HCT116 (cell line): ENCODE measurements around the gene ZNF107. TPM values are rescaled to one million over a fixed set of nuclear protein-coding genes. Genes with fewer than 3 reads are reported as not detected.

ENCODE experiments used
- ATAC-seq: fragments of 200-7000 bp; cut with Tn5 transposase; 2 replicates; pipeline ENCODE4 v1.9.1; 2020; ENCODE audit warnings: mild to moderate bottlenecking, moderate library complexity
- BruUV-seq: library from RNA; stranded (reverse); fragments of 400-500 nt; replicated peaks from 2 replicates; lab custom pipeline; 2021; lab: Mats Ljungman, UMichigan
- CTCF ChIA-PET: fragments of 300-600 bp; sonication (Branson Sonifier 250); formaldehyde crosslinking; loops from one replicate; lab custom pipeline; 2021; ENCODE audit warnings: antibody characterized with exemption; lab: Charles Lee
- POLR2A ChIA-PET: fragments of 300-600, 350-600 bp; sonication (Branson Sonifier 250); formaldehyde crosslinking; loops from one replicate; lab custom pipeline; 2021; ENCODE audit warnings: antibody characterized with exemption; lab: Charles Lee
- RAD21 ChIA-PET, 2 experiments: fragments of 300-600 bp; sonication (Branson Sonifier 250); formaldehyde crosslinking; loops; one replicate each; lab custom pipeline; 2023; ENCODE audit warnings: low total read pairs in 2 of 2; ENCODE audit not compliant: uncharacterized antibody in 2 of 2, unreplicated experiment in 2 of 2, low non-redundant PET in 1 of 2; lab: Charles Lee
- DNase-seq: peaks from one replicate; pipeline ENCODE4 v3.0.0-alpha.2; 2010; ENCODE audit warnings: low read depth, low spot score
- H2AFZ ChIP-seq: fragments of 200-600 bp; shearing (Covaris generic), sonication (generic); 2 replicates; pipeline ENCODE4 v1.6.1; 2017; ENCODE audit warnings: low read depth, mixed run types, mixed read lengths, antibody characterized with exemption, low read length; ENCODE audit not compliant: poor library complexity, severe bottlenecking
- H3K27ac ChIP-seq: 2 replicates; pipeline ENCODE4 v1.5.1; 2012; ENCODE audit warnings: low read depth, low read length
- H3K27me3 ChIP-seq: fragments of 200-600 bp; sonication (generic); 2 replicates; pipeline ENCODE4 v1.6.1; 2016; ENCODE audit warnings: mixed run types, low read length, mixed read lengths; ENCODE audit not compliant: insufficient read depth
- H3K36me3 ChIP-seq, 2 experiments: fragments of 200-500 bp in 1 of 2; fragments of 200-600 bp in 1 of 2; sonication (Bioruptor generic) in 1 of 2; sonication (generic) in 1 of 2; 2 replicates each; pipeline versions ENCODE4 v1.5.1 to v1.6.1; 2014 to 2016; ENCODE audit warnings: low read length in 2 of 2, inconsistent platforms in 1 of 2, mixed read lengths in 1 of 2, mixed run types in 1 of 2; ENCODE audit not compliant: insufficient read depth in 2 of 2, control insufficient read depth in 1 of 2
- H3K4me1 ChIP-seq, 2 experiments: fragments of 200-600 bp in 1 of 2; sonication (generic) in 1 of 2; 2 replicates each; pipeline versions ENCODE4 v1.5.1 to v1.6.1; 2012 to 2017; ENCODE audit warnings: low read length in 2 of 2, inconsistent platforms in 1 of 2, mild to moderate bottlenecking in 1 of 2, mixed read lengths in 1 of 2, mixed run types in 1 of 2, moderate library complexity in 1 of 2; ENCODE audit not compliant: insufficient read depth in 2 of 2, control insufficient read depth in 1 of 2
- H3K4me2 ChIP-seq: fragments of 200-600 bp; sonication (generic); 2 replicates; pipeline ENCODE4 v1.6.1; 2017; ENCODE audit warnings: mixed run types, low read length, mixed read lengths
- H3K4me3 ChIP-seq, 2 experiments: fragments of 200-600 bp in 1 of 2; sonication (generic) in 1 of 2; replicated peaks in 1 of 2; 2 replicates each; pipeline ENCODE4 v1.5.1; 2011 to 2016; ENCODE audit warnings: low read length in 2 of 2, control low read depth in 1 of 2, low read depth in 1 of 2, mild to moderate bottlenecking in 1 of 2, mixed read lengths in 1 of 2, mixed run types in 1 of 2
- H3K79me2 ChIP-seq: fragments of 200-600 bp; sonication (generic); 2 replicates; pipeline ENCODE4 v1.6.1; 2017; ENCODE audit warnings: mild to moderate bottlenecking, mixed run types, low read length, moderate library complexity, mixed read lengths; ENCODE audit not compliant: insufficient read depth
- H3K9ac ChIP-seq: fragments of 200-600 bp; sonication (generic); 2 replicates; pipeline ENCODE4 v1.6.1; 2016; ENCODE audit warnings: low read length, mixed read lengths
- H3K9me2 ChIP-seq: fragments of 200-600 bp; sonication (generic), shearing (Covaris generic); 2 replicates; pipeline ENCODE4 v1.6.1; 2017; ENCODE audit warnings: mixed run types, mild to moderate bottlenecking, moderate library complexity; ENCODE audit not compliant: insufficient read depth
- H3K9me3 ChIP-seq, 2 experiments: fragments of 200-500 bp in 1 of 2; fragments of 200-600 bp in 1 of 2; sonication (Bioruptor generic) in 1 of 2; sonication (generic) in 1 of 2; 2 replicates each; pipeline ENCODE4 v1.6.1; 2014 to 2017; ENCODE audit warnings: low read length in 2 of 2, mixed read lengths in 2 of 2, inconsistent platforms in 1 of 2, low read depth in 1 of 2, mild to moderate bottlenecking in 1 of 2, mixed run types in 1 of 2, moderate library complexity in 1 of 2; ENCODE audit not compliant: control insufficient read depth in 1 of 2, insufficient read depth in 1 of 2
- H4K20me1 ChIP-seq: fragments of 200-600 bp; sonication (generic), shearing (Covaris generic); 2 replicates; pipeline ENCODE4 v1.6.1; 2017; ENCODE audit warnings: mixed run types, mild to moderate bottlenecking, moderate library complexity; ENCODE audit not compliant: insufficient read depth
- EGR1 ChIP-seq: IDR thresholded peaks from 2 replicates; pipeline ENCODE4 v1.6.1; 2012; ENCODE audit warnings: low read depth
- EZH2 ChIP-seq: fragments of 200-600 bp; sonication (generic); IDR thresholded peaks from 2 replicates; pipeline ENCODE4 v1.6.1; 2017; ENCODE audit warnings: antibody characterized with exemption, mixed run types
- EZH2phosphoT487 ChIP-seq: fragments of 200-600 bp; IDR thresholded peaks from 2 replicates; pipeline ENCODE4 v1.6.1; 2018; ENCODE audit warnings: antibody characterized with exemption, borderline replicate concordance
- MAX ChIP-seq: IDR thresholded peaks from 2 replicates; pipeline ENCODE4 v1.6.1; 2012
- RAD21 ChIP-seq: IDR thresholded peaks from 2 replicates; pipeline ENCODE4 v1.6.1; 2012; ENCODE audit warnings: low read depth, mild to moderate bottlenecking
- REST ChIP-seq: IDR thresholded peaks from 2 replicates; pipeline ENCODE4 v1.6.1; 2012; ENCODE audit warnings: low read depth
- SRF ChIP-seq: IDR thresholded peaks from 2 replicates; pipeline ENCODE4 v1.6.1; 2012; ENCODE audit warnings: low read depth
- TCF7L2 ChIP-seq: IDR thresholded peaks from 2 replicates; pipeline ENCODE4 v1.7.0; 2011; ENCODE audit warnings: borderline replicate concordance, inconsistent platforms; ENCODE audit not compliant: insufficient read depth, insufficient read length; ENCODE audit errors: extremely low read depth
- ZFX ChIP-seq: fragments of 450-650 bp; IDR thresholded peaks from 2 replicates; pipeline ENCODE4 v1.6.1; 2017
- intact Hi-C: fragments of 100-400 bp; cut with micrococcal nuclease; formaldehyde crosslinking; loops from 2 replicates; pipeline ENCODE4 v1.10.0; 2022
- total RNA-seq: library from RNA; stranded (reverse); gene quantifications from one replicate; pipeline ENCODE4 v1.2.1, GENCODE V29; 2021; ENCODE audit not compliant: unreplicated experiment
- TF ChIP-seq, protein P1 (sequence below), 3 experiments: fragments of 200-600 bp in 1 of 3; sonication (generic) in 1 of 3; IDR thresholded peaks in 2 of 3; conservative IDR thresholded peaks in 1 of 3; 2 replicates each; pipeline ENCODE4 v1.5.1; 2012 to 2017; ENCODE audit warnings: low read depth in 2 of 3, low read length in 2 of 3, antibody characterized with exemption in 1 of 3, borderline replicate concordance in 1 of 3, control low read depth in 1 of 3, mild to moderate bottlenecking in 1 of 3, mixed read lengths in 1 of 3, mixed run types in 1 of 3, moderate library complexity in 1 of 3; ENCODE audit not compliant: insufficient read depth in 1 of 3
- TF ChIP-seq, protein P2 (sequence below): IDR thresholded peaks from 2 replicates; pipeline ENCODE4 v1.6.1; 2012

ZNF107 gene
- total RNA-seq, 1 experiment from 2014 or later = 6.2 TPM

- H3K27ac ChIP-seq = no peak overlapping the region
- H3K79me2 ChIP-seq = no peaks in the 10 kb centered on the region
- no peaks in the 10 kb centered on the region for H3K4me1 ChIP-seq
- no peaks in the 10 kb centered on the region for H4K20me1 ChIP-seq
- no peaks in the 10 kb centered on the region for H3K36me3 ChIP-seq
- H2AFZ ChIP-seq = no peak overlapping the region
- no peak overlapping the region for H3K4me3 ChIP-seq
- DNase-seq (no peak), ATAC-seq (no peak)
- no peaks in the 10 kb centered on the region for H3K9me2 ChIP-seq
- no peak overlapping the region for H3K4me2 ChIP-seq
- no peak for TF ChIP-seq SRF
- TF ChIP-seq RAD21 = peak; percentile 20; the same call in 1 of the 2 replicates
- TF ChIP-seq EZH2 = no peak
- TF ChIP-seq, protein P1, sequence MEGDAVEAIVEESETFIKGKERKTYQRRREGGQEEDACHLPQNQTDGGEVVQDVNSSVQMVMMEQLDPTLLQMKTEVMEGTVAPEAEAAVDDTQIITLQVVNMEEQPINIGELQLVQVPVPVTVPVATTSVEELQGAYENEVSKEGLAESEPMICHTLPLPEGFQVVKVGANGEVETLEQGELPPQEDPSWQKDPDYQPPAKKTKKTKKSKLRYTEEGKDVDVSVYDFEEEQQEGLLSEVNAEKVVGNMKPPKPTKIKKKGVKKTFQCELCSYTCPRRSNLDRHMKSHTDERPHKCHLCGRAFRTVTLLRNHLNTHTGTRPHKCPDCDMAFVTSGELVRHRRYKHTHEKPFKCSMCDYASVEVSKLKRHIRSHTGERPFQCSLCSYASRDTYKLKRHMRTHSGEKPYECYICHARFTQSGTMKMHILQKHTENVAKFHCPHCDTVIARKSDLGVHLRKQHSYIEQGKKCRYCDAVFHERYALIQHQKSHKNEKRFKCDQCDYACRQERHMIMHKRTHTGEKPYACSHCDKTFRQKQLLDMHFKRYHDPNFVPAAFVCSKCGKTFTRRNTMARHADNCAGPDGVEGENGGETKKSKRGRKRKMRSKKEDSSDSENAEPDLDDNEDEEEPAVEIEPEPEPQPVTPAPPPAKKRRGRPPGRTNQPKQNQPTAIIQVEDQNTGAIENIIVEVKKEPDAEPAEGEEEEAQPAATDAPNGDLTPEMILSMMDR (IDR thresholded peaks at IDR 0.05 in 2 of 3, conservative IDR thresholded peaks at IDR 0.05 in 1 of 3; ENCODE audit: borderline replicate concordance in 1 of 3, insufficient read depth in 1 of 3, low read depth in 2 of 3, low read length in 2 of 3) = peak in 2 of 3 experiments; percentile 20 to 32; a peak in 3 of 6 replicates
- ChIA-PET POLR2A (no interaction called here), CTCF (interaction anchor here (1.7 kb wide), 1 partner anchor 9 kb away, joined by 5 read pairs; no protein-coding TSS in a partner anchor), RAD21 (no interaction called here)
- BruUV-seq = no TSS peak
- no peaks in the 10 kb centered on the region for H3K27me3 ChIP-seq
- intact Hi-C loops = no loop called here
- H3K9ac ChIP-seq = no peak overlapping the region
- no peaks in the 10 kb centered on the region for H3K9me3 ChIP-seq
Observed at GRCh38 chr7:64621656-64622055, 44.3 kb upstream of the ZNF107 start.

- H3K4me2 ChIP-seq = no peak overlapping the region
- CTCF ChIA-PET = interaction anchor here (1.5 kb wide), 1 partner anchor 9 kb away, joined by 4 read pairs; no protein-coding TSS in a partner anchor
- POLR2A ChIA-PET = no interaction called here
- H3K9me3 ChIP-seq = no peaks in the 10 kb centered on the region
- H3K9ac ChIP-seq = no peak overlapping the region
- H3K36me3 ChIP-seq = no peaks in the 10 kb centered on the region
- H3K27me3 ChIP-seq = no peaks in the 10 kb centered on the region
- H3K79me2 ChIP-seq = no peaks in the 10 kb centered on the region
- no peak for ATAC-seq
- H3K4me3 ChIP-seq = no peak overlapping the region
- no peaks in the 10 kb centered on the region for H4K20me1 ChIP-seq
- no peak overlapping the region for H2AFZ ChIP-seq
- BruUV-seq = no TSS peak
- no peaks in the 10 kb centered on the region for H3K9me2 ChIP-seq
- H3K4me1 ChIP-seq = no peaks in the 10 kb centered on the region
- RAD21 ChIA-PET = no interaction called here
- DNase-seq = no peak
- no peak overlapping the region for H3K27ac ChIP-seq
- intact Hi-C loops = no loop called here
- TF ChIP-seq EZH2phosphoT487 (no peak), REST (no peak), RAD21 (peak; percentile 42), TCF7L2 (no peak), EGR1 (no peak), MAX (no peak), SRF (no peak), EZH2 (no peak), ZFX (no peak)
- TF ChIP-seq, protein P2, sequence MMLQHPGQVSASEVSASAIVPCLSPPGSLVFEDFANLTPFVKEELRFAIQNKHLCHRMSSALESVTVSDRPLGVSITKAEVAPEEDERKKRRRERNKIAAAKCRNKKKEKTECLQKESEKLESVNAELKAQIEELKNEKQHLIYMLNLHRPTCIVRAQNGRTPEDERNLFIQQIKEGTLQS = no peak
Observed at GRCh38 chr7:64625114-64626082, 40.5 kb upstream of the ZNF107 start.
